Effector memory CD4-positive, alpha-beta T cell (primary cell): Measurements from ENCODE around the gene LSAMP.
"Not testable (repeated sequence)": the region's sequence is repeated elsewhere in the genome, so short reads cannot be mapped to it uniquely, and the experiment has no call there.

Experiments used
- DNase-seq, 3 donors: peaks; one replicate each; pipeline ENCODE4 v3.0.0-alpha.2; 2020
- H3K27ac ChIP-seq: 2 replicates; pipeline ENCODE4 v1.7.0; 2013; ENCODE audit warnings: mild to moderate bottlenecking, low read length, moderate library complexity; ENCODE audit not compliant: insufficient read depth, poor library complexity, severe bottlenecking
- H3K27me3 ChIP-seq: replicated peaks from 2 replicates; pipeline ENCODE4 v1.7.0; 2013; ENCODE audit warnings: mild to moderate bottlenecking, low read length; ENCODE audit not compliant: insufficient read depth, control insufficient read depth, poor library complexity, severe bottlenecking
- H3K36me3 ChIP-seq: 2 replicates; pipeline ENCODE4 v1.7.0; 2013; ENCODE audit warnings: mild to moderate bottlenecking, low read length, moderate library complexity; ENCODE audit not compliant: control insufficient read depth, insufficient read depth
- H3K4me1 ChIP-seq: 2 replicates; pipeline ENCODE4 v1.7.0; 2013; ENCODE audit warnings: low read length, mild to moderate bottlenecking; ENCODE audit not compliant: control insufficient read depth, insufficient read depth, poor library complexity, severe bottlenecking
- H3K4me3 ChIP-seq: 2 replicates; pipeline ENCODE4 v1.7.0; 2013; ENCODE audit warnings: low read length, low read depth, mild to moderate bottlenecking; ENCODE audit not compliant: insufficient read depth, poor library complexity, severe bottlenecking
- H3K9me3 ChIP-seq: 2 replicates; pipeline ENCODE4 v1.7.0; 2013; ENCODE audit warnings: mild to moderate bottlenecking, low read length, moderate library complexity; ENCODE audit not compliant: control insufficient read depth

The LSAMP gene

GRCh38 chr3:116077059-116077458 lies 368.2 kb downstream of the LSAMP start:
- no peak overlapping the region for H3K27ac ChIP-seq
- no peak for DNase-seq
- no peak overlapping the region for H3K4me3 ChIP-seq
- no peaks in the 10 kb centered on the region for H3K27me3 ChIP-seq
- no peaks in the 10 kb centered on the region for H3K36me3 ChIP-seq
- H3K9me3 ChIP-seq = no peaks in the 10 kb centered on the region
- H3K4me1 ChIP-seq = no peaks in the 10 kb centered on the region

DNA sequence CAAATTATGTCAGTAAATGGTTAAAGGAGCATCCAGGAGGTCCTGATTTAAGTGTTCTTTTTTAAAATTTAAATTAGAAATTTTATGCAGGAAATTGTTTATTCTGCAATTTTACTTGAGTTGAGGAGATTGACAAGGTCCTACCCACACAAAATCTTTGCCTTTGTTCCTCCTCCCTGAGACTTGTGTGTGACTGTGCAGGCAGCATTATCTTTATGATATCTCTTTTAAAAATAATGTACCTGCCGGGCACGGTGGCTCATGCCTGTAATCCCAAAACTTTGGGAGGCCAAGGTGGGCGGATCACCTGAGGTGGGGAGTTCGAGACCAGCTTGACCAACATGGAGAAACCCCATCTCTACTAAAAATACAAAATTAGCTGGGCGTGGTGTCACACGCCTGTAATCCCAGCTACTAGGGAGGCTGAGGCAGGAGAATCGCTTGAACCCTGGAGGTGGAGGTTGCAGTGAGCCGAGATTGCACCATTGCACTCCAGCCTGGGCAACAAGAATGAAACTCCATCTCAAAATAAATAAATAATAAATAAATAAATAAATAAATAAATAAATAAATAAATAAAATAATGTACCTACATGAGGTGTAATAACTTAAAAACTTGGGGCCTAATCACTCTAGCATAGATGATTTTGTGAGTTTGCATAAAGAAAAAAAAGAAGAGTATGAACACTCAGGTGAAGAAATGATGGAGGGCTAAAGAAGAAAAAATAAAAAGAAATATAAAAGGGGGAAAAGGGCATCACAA lies 374.6 kb downstream of the LSAMP start:
- H3K27me3 ChIP-seq, H3K4me3 ChIP-seq: not testable (repeated sequence)

GRCh38 chr3:116070061-116070460 lies 375.2 kb downstream of the LSAMP start:
- Histone ChIP-seq H3K4me1 (no peaks in the 10 kb centered on the region), H3K4me3 (no peak overlapping the region), H3K27me3 (no peaks in the 10 kb centered on the region), H3K9me3 (no peaks in the 10 kb centered on the region), H3K27ac (no peak overlapping the region), H3K36me3 (no peaks in the 10 kb centered on the region)
- no peak for DNase-seq

More for the DNA sequence above, 374.6 kb downstream of the LSAMP start:
- DNase-seq, H3K36me3 ChIP-seq, H3K9me3 ChIP-seq, H3K27ac ChIP-seq, H3K4me1 ChIP-seq: not testable (repeated sequence)

DNA sequence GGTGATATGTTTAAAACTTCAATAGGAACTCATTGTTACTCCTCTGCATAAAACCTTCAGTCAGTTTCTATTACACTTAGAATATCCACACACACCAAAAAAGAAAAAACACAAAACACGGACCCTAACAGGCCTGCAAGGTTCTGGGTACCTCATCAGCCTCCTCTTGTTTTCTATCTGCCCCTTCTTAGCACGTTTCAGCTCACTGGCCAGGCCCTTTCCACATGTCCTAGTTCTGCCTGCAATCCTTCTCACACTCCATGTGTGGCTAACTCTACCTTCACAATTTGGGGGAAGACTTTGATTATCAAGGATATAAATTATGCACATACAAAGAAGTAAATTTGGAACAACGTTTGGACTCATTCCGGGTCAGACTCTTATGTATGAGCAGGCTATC lies 376.3 kb downstream of the LSAMP start:
- DNase-seq = no peak
- Histone ChIP-seq H3K4me3 (no peak overlapping the region), H3K27me3 (no peaks in the 10 kb centered on the region), H3K36me3 (no peaks in the 10 kb centered on the region), H3K9me3 (no peaks in the 10 kb centered on the region), H3K27ac (no peak overlapping the region), H3K4me1 (no peaks in the 10 kb centered on the region)

DNA sequence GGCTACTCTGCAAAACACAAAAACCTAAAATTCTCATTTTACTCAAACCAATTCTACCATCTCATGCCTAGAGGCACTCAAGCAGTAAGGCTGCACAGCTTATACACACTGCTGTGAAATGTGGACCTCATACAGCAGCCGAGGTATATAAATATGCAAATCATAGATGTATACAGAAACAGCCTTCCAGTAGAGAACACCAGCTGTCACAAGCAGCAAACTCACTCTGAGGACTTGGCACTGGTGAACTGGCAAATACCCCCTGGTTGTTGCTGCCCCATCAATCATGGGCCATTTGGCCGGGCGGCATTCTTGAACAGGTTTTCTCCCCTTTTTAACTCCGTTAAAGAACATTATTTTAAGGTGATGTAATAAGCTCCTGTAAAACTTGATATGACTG lies 378.0 kb downstream of the LSAMP start:
- no peak for DNase-seq
- H3K4me3 ChIP-seq = no peak overlapping the region

DNA sequence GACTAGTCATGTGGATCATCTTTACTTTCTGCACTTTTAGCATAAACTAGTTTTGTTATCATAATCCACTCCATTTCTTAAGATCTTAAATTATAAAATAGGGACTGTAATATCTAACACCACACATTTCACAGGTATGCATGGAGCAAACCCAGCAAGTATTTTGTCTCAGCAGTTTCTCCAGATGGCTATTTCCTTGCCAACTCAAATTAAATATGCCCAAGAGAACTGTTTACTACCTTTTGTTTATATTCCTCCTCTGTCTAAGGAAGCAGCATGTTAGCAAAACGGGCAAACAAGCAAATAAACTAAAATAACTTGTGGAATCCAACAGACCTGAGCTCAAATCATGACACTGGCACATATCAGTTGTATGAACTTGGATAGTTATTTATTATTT lies 379.8 kb downstream of the LSAMP start:
- H3K4me1 ChIP-seq = no peaks in the 10 kb centered on the region
- no peak for DNase-seq
- H3K27me3 ChIP-seq = no peaks in the 10 kb centered on the region
- H3K9me3 ChIP-seq = no peaks in the 10 kb centered on the region
- no peak overlapping the region for H3K27ac ChIP-seq
- no peak overlapping the region for H3K4me3 ChIP-seq
- H3K36me3 ChIP-seq = no peaks in the 10 kb centered on the region

More for the DNA sequence above, 378.0 kb downstream of the LSAMP start:
- Histone ChIP-seq H3K4me1 (no peaks in the 10 kb centered on the region), H3K36me3 (no peaks in the 10 kb centered on the region), H3K27me3 (no peaks in the 10 kb centered on the region), H3K9me3 (no peaks in the 10 kb centered on the region), H3K27ac (no peak overlapping the region)

- Histone ChIP-seq H3K4me3 (no peak overlapping the region), H3K27me3 (no peaks in the 10 kb centered on the region), H3K27ac (no peak overlapping the region), H3K9me3 (no peaks in the 10 kb centered on the region), H3K4me1 (no peaks in the 10 kb centered on the region), H3K36me3 (no peaks in the 10 kb centered on the region)
- no peak for DNase-seq
Observed at GRCh38 chr3:116064646-116065045, 380.6 kb downstream of the LSAMP start.

DNA sequence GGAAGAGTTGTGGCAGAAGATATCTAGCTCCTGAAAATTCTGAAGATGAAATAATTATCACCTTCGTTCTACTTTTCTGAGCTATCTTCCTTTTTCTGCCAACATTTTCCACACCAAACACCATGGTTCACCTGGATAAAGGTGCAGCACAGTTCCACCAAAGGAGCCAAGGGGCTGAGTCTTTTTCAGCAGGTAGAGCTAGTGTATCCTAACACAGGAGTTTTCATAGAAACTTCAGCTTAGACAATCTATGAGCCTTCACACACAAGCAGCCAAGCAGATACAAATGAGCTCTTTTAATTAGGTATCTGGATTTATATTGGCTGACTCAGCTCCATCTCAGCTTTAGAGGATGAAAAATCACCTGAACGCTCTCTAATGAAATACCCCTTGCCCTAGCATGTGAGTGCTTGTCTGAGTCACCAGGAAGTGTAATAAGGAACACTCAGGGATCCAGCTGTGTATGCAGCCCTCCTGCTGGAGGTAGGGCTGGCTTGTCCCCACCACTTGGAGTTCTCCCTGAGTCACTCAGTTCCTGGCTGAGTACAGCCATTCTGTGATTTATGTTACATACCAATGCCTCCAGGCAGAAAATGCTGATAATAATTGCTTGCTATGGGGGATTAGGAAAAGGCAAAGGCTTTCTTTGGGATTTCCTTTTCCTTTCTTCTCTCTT lies 385.7 kb downstream of the LSAMP start:
- Histone ChIP-seq H3K36me3 (no peaks in the 10 kb centered on the region), H3K4me1 (no peaks in the 10 kb centered on the region), H3K4me3 (no peak overlapping the region), H3K27me3 (no peaks in the 10 kb centered on the region), H3K9me3 (no peaks in the 10 kb centered on the region), H3K27ac (no peak overlapping the region)
- DNase-seq = no peak

GRCh38 chr3:116058844-116059243 lies 386.4 kb downstream of the LSAMP start:
- no peaks in the 10 kb centered on the region for H3K36me3 ChIP-seq
- H3K9me3 ChIP-seq = no peaks in the 10 kb centered on the region
- H3K4me1 ChIP-seq = no peaks in the 10 kb centered on the region
- H3K4me3 ChIP-seq = no peak overlapping the region
- no peak for DNase-seq
- H3K27ac ChIP-seq = no peak overlapping the region
- no peaks in the 10 kb centered on the region for H3K27me3 ChIP-seq

- no peaks in the 10 kb centered on the region for H3K36me3 ChIP-seq
- H3K9me3 ChIP-seq = no peaks in the 10 kb centered on the region
- H3K27me3 ChIP-seq = no peaks in the 10 kb centered on the region
- no peak for DNase-seq
- no peak overlapping the region for H3K27ac ChIP-seq
- no peak overlapping the region for H3K4me3 ChIP-seq
- H3K4me1 ChIP-seq = no peaks in the 10 kb centered on the region
Observed at GRCh38 chr3:116057400-116058006, 387.8 kb downstream of the LSAMP start.
